Spleen (tissue), 7 donors: Measurements from ENCODE around the gene DGAT2.

ENCODE experiments used
- POLR2A ChIP-seq, 3 donors: fragments of 450-650 bp; IDR thresholded peaks; one replicate each; pipeline ENCODE4 v1.5.1; 2017; ENCODE audit warnings: antibody characterized with exemption in 3 of 3, mild to moderate bottlenecking in 1 of 3
- POLR2AphosphoS5 ChIP-seq, 3 donors: sonication (generic); formaldehyde crosslinking; IDR thresholded peaks; one replicate each; pipeline ENCODE4 v1.5.1; 2017; ENCODE audit warnings: antibody characterized with exemption in 3 of 3
- TF ChIP-seq, protein P1 (sequence below), 11 experiments: fragments of 200-600 bp in 7 of 11; fragments of 450-650 bp in 4 of 11; sonication (generic) in 4 of 11; IDR thresholded peaks in 8 of 11; conservative IDR thresholded peaks in 3 of 11; 1 replicate in 7 of 11; 2 replicates in 4 of 11; pipeline versions ENCODE4 v1.4.0 to v1.8.0; 2016 to 2021; ENCODE audit warnings: antibody characterized with exemption in 11 of 11, inconsistent platforms in 4 of 11, mild to moderate bottlenecking in 1 of 11
- donor health status: DM: no; HTN: no; CAD: no; lungs with moderate emphysema.
- donor health status: DM: no; HTN: no; CAD: no.
- donor health status: DM: no; HTN: no; CAD: no.

DNA sequence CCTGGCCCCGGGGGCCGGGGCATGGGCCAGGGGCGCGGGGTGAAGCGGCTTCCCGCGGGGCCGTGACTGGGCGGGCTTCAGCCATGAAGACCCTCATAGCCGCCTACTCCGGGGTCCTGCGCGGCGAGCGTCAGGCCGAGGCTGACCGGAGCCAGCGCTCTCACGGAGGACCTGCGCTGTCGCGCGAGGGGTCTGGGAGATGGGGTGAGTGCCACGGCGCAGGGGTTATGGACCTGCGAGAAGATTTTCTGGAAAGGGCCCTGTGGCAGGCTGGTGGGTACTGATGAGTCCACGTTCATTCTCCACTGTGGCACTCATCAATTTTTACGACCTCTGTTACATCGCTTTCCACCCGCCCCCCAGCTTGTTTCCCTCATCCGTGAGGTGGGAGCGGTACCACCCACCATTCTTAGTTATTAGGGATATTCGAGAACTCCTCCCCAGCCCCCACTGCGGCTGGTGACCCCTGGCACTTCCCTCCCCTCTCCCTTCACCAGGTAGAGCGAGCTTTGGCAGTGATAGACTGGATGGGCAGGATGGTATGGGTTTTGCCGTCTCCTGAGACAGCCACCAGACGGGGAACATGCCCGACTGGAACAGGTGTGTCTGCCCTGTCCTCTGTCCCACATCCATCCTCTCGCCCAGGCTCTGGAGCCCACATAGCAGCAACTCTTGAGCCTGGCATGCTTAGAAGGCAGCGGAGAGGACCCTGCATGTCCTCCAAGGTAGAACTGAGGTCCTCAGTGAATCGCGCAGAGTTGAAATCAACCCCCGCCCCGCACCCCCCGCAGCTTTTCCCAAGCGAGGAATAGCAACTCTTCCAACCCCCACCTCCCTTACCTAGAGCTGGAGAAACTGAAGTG lies 562 bp downstream of the DGAT2 start:
- TF ChIP-seq, protein P1, sequence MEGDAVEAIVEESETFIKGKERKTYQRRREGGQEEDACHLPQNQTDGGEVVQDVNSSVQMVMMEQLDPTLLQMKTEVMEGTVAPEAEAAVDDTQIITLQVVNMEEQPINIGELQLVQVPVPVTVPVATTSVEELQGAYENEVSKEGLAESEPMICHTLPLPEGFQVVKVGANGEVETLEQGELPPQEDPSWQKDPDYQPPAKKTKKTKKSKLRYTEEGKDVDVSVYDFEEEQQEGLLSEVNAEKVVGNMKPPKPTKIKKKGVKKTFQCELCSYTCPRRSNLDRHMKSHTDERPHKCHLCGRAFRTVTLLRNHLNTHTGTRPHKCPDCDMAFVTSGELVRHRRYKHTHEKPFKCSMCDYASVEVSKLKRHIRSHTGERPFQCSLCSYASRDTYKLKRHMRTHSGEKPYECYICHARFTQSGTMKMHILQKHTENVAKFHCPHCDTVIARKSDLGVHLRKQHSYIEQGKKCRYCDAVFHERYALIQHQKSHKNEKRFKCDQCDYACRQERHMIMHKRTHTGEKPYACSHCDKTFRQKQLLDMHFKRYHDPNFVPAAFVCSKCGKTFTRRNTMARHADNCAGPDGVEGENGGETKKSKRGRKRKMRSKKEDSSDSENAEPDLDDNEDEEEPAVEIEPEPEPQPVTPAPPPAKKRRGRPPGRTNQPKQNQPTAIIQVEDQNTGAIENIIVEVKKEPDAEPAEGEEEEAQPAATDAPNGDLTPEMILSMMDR (IDR thresholded peaks at IDR 0.05 in 8 of 11, conservative IDR thresholded peaks at IDR 0.05 in 3 of 11) = no peak
- TF ChIP-seq POLR2AphosphoS5 (IDR thresholded peaks at IDR 0.05) = no peak
- no peak for TF ChIP-seq POLR2A (IDR thresholded peaks at IDR 0.05)
